GM12891 (cell line): ENCODE data around the gene KCNMA1.

Experiments
- PAX5 ChIP-seq: IDR thresholded peaks from 2 replicates; pipeline ENCODE4 v1.6.1; 2011; ENCODE audit warnings: low read length, moderate library complexity, mild to moderate bottlenecking; ENCODE audit not compliant: insufficient read depth, severe bottlenecking
- POLR2A ChIP-seq: IDR thresholded peaks from 2 replicates; pipeline ENCODE4 v1.6.1; 2011; ENCODE audit warnings: low read depth, low read length, control low read depth
- POLR2AphosphoS5 ChIP-seq: IDR thresholded peaks from 2 replicates; pipeline ENCODE4 v1.6.1; 2011; ENCODE audit warnings: low read depth, low read length, control low read depth
- TAF1 ChIP-seq: IDR thresholded peaks from 2 replicates; pipeline ENCODE4 v1.6.1; 2011; ENCODE audit warnings: low read depth, low read length, control low read depth

DNA sequence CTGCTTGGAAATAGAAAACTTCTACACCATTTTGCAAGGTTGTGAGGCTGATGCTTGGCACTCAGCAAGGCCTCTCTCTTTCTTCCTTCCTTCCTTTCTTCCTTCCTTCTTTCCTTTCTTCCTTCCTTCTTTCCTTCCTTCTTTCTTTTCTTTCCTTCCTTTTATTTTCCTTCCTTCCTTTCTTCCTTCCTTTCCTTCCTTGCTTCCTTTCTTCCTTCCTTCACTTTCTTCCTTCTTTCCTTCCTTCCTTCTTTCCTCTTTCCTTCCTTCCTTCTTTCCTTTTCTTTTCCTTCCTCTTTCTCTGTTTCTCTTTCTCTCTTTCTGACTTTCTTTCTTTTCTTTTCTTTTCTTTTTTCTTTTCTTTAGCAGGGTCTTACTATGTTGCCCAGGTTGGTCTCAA lies 460.4 kb downstream of the KCNMA1 start:
- TF ChIP-seq POLR2A (no peak), PAX5 (no peak), TAF1 (no peak), POLR2AphosphoS5 (no peak)
